GM18511 (cell line): Measurements from ENCODE around the gene TMEM14B.
A peak's percentile ranks its signal among the peaks of the same experiment; 100 is the strongest.
"Not testable (repeated sequence)": the region's sequence is repeated elsewhere in the genome, so short reads cannot be mapped to it uniquely, and the experiment has no call there.

Experiments used
- ATAC-seq: cut with Tn5 transposase; IDR thresholded peaks from one replicate; pipeline ENCODE4 v1.9.1; 2021; ENCODE audit warnings: mild to moderate bottlenecking, moderate library complexity; ENCODE audit not compliant: unreplicated experiment

The TMEM14B gene

DNA sequence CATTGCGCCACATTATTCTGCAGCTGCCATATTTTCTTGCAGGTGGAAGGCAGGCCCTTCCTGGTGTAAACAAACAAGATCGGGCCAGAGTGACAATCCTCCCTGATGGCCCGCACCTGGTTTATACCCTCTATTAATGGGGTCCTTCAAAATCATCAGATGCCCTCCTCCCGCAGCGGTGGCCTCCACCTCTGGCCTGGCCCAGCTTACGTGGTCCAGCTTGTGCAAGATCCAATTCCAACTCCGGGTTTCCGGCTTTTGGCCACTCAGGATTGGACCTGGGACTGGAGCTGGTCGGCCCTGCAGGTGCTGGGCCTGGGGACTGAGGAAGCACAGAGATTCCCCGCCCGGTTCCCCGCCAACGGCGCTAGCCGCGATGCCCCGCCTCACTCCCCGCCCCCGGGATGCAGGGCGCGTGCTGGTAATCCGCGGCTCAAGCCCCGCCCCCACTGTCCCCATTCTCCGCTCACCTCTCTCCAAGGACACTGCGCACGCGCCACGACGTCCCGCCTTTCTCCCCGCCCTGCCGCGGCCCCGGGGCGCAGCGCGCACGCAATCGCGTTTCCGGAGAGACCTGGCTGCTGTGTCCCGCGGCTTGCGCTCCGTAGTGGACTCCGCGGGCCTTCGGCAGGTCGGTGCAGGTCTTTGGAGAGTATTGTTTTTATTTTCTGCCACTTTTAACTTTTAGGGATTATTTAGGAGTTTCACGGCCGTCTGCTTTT lies at the start of gene TMEM14B:
Gene TMEM14B, plus strand, starts transcription at position 555 of the 722 bp plus-strand sequence. CDS start 1,441 bp downstream, outside the sequence.
- peak; percentile 96 for ATAC-seq

- peak; percentile 56 for ATAC-seq
Measured at GRCh38 chr6:10713962-10714361, 33.6 kb upstream of the TMEM14B start.

- no peak for ATAC-seq
Measured at GRCh38 chr6:10719296-10719963, 28.2 kb upstream of the TMEM14B start.

- no peak for ATAC-seq
Measured at GRCh38 chr6:10719964-10720264, 27.7 kb upstream of the TMEM14B start.

- peak; percentile 21 for ATAC-seq
Measured at GRCh38 chr6:10720265-10720959, 27.2 kb upstream of the TMEM14B start.

DNA sequence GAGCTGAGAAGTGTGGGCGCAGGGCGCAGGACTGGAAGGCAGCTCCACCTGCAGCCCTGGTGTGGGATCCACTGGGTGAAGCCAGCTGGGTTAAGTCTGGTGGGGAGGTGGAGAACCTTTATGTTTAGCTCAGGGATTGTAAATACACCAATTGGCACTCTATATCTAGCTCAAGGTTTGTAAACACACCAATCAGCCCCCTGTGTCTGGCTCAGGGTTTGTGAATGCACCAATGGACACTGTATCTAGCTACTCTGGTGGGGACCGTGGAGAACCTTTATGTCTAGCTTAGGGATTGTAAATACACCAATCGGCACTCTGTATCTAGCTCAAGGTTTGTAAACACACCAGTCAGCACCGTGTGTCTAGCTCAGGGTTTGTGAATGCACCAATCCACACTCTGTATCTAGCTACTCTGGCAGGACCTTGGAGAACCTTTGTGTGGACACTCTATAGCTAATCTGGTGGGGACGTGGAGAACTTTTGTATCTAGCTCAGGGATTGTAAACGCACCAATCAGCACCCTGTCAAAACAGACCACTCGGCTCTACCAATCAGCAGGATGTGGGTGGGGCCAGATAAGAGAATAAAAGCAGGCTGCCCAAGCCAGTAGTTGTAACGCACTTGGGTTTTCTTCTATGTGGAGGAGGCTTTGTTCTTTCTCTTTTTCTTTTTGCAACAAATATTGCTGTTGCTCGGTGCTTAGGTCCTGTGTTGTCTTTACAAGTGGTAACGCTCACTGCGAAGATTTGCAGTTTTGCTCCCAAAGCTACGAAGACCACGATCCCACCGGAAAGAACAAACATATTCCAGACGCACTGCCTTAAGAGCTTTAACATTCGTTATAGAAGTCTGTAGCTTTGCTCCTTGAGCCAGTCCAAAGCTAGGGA lies 26.4 kb upstream of the TMEM14B start:
- not testable (repeated sequence) for ATAC-seq

- no peak for ATAC-seq
Measured at GRCh38 chr6:10721850-10722569, 25.6 kb upstream of the TMEM14B start.

DNA sequence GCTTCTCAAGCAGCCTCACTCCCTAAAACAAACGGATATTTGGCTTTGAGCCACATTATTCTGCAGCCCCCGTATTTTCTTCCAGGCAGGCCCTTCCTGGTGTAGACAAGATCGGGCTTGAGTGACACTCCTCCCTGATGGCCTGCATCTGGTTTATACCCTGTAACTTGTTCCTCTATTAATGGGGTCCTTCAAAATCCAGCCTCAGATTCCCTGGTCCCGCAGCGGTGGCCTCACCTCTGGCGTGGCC lies 25.1 kb upstream of the TMEM14B start:
- no peak for ATAC-seq

- peak; percentile 97 for ATAC-seq
Measured at GRCh38 chr6:10722820-10723566, 24.6 kb upstream of the TMEM14B start, which contains the start of gene TMEM14C. Gene TMEM14C (plus strand): TSS chr6:10723070. CDS start chr6:10724614, 1,544 bp downstream.

DNA sequence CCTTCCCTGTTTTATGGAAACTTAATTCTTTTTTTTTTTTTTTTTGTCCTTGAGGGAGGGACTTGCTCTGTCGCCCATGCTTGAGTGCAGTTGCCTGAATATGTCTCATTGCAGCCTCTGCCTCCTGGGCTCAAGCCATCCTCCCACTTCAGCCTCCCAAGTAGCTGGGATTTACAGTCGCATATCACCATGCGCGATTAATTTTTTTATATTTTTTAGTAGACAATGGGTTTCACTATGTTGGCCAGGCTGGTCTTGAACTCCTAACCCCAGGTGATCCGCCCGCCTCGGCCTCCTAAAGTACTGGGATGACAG lies 24.1 kb upstream of the TMEM14B start:
- ATAC-seq = no peak

- ATAC-seq = no peak
Measured at GRCh38 chr6:10725044-10725443, 22.6 kb upstream of the TMEM14B start.

- ATAC-seq = no peak
Measured at GRCh38 chr6:10725716-10726115, 21.9 kb upstream of the TMEM14B start.

- ATAC-seq = no peak
Measured at GRCh38 chr6:10730254-10730653, 17.4 kb upstream of the TMEM14B start.

DNA sequence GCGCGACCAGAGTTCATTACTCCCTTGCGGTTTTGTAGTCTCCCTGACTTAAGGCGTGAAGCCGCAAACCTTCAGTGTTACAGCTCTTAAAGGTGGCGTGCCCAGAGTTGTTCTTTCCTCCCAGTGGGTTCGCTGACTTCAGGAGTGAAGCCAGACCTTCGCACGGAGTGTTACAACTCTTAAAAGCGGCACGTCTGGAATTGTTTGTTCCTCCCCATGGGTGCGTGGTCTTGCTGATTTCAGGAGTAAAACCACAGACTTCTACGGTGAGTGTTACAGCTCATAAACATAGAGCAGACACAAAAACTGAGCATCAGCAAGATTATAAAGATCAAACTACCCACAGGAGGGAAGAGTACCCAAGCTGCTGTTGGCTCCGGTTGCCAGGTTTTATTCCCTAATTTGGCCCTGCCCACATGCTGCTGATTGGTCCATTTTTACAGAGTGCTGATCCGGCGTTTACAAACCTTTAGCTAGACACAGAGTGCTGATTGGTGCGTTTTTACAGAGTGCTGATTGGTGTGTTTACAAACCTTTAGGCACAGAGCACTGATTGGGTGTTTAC lies 14.4 kb upstream of the TMEM14B start:
- no peak for ATAC-seq

- ATAC-seq = no peak
Measured at GRCh38 chr6:10733863-10734262, 13.7 kb upstream of the TMEM14B start.

GRCh38 chr6:10736731-10737130 lies 10.9 kb upstream of the TMEM14B start:
- ATAC-seq = no peak

- ATAC-seq = no peak
Measured at GRCh38 chr6:10740061-10740460, 7.5 kb upstream of the TMEM14B start.

DNA sequence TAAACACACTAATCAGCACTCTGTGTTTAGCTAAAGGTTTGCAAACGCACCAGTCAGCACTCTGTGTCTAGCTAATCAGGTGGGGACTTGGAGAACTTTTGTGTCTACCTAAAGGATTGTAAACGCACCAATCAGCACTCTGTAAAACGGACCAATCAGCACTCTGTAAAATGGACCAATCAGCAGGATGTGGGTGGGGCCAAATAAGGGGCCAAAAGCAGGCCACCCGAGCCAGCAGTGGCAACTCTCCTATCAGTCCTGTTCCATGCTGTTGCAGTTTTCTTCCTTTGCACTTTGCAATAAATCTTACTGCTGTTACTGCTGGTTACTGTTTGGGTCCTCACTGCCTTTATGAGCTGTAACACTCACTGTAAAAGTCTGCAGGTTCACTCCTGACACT lies 6.0 kb upstream of the TMEM14B start:
- ATAC-seq = not testable (repeated sequence)

DNA sequence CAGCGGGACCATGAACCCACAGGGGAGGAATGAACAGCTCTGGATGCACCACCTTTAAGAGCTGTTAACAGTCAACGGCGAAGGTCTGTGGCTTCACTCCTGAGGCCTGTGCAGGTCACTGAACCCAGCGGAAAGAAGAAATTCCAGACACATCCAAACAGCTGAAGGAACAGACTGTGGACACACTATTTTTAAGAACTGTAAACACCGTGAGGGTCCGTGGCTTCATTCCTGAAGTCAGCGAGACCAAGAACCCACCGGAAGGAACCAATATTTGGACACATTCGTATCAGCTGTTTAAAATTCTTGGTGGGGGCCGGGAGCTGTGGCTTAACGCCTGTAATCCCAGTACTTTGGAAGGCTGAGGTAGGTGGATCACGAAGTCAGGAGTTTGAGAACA lies 5.4 kb upstream of the TMEM14B start:
- ATAC-seq = no peak

DNA sequence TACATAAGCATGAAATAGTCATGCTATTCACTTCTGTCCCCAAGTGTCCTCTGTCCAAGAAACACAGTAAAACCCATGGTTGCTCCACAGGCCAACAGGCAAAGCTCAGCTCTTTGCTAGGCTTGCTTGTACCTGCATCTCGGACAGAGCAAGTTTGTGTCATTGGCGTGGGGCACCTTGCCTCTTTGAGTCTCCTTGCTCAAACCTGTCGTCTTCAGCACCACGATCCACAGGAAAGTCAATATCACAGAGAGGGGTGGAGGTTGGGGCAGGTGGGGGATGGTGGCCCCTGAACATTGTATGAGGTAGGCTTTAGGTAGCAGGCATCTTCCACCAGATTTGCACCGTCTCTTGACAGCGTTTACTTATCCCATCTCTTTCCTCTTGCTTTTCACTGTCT lies 4.1 kb upstream of the TMEM14B start:
- no peak for ATAC-seq
